ENCODE measurements around the gene CORO1C.

The CORO1C gene

DNA sequence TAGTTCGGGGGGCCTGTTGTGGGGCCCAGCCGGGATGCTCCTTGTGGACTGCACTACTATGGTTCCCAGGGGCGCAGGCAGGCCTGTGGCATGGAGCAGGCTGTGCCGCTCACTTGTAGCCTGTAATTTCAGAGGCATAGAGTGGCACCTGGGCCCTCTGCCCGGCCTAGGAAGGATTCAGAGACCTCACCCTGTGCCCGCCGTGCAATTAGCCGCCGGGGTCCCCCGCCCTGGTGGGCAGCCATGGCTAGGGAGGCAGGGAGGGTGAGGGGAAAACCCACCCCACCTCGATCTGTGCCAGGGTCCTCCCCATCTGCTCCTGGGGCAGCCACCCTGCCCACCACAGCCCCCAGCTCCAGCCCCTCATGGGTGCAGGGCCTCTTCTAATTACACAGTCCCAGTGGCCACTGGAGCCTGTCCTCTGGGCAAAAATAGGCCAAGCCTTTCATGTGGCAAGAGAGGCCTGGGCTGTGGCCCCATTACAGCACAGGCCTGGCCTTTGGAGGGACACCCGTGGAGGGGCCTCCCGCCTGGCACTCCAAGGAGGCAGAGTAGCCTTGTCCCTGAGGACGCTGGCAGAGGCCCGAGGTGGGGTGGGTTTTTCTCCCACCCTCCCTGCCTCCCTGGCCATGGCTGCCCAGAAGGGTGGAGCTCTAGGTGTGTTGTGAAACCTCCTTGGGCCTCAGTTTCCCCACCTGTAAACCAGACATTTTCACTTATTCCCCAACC lies 128.2 kb downstream of the CORO1C start:
- no peak overlapping the region for H3K4me3 ChIP-seq (replicated peaks; ENCODE audit: low read depth, low read length)
- TF ChIP-seq, protein P1, sequence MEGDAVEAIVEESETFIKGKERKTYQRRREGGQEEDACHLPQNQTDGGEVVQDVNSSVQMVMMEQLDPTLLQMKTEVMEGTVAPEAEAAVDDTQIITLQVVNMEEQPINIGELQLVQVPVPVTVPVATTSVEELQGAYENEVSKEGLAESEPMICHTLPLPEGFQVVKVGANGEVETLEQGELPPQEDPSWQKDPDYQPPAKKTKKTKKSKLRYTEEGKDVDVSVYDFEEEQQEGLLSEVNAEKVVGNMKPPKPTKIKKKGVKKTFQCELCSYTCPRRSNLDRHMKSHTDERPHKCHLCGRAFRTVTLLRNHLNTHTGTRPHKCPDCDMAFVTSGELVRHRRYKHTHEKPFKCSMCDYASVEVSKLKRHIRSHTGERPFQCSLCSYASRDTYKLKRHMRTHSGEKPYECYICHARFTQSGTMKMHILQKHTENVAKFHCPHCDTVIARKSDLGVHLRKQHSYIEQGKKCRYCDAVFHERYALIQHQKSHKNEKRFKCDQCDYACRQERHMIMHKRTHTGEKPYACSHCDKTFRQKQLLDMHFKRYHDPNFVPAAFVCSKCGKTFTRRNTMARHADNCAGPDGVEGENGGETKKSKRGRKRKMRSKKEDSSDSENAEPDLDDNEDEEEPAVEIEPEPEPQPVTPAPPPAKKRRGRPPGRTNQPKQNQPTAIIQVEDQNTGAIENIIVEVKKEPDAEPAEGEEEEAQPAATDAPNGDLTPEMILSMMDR (IDR thresholded peaks at IDR 0.05; ENCODE audit: insufficient read depth, low read length, poor library complexity, severe bottlenecking) = no peak
- no peaks in the 10 kb centered on the region for H3K27me3 ChIP-seq (replicated peaks; ENCODE audit: control insufficient read depth, insufficient read depth, low read length)
- no peaks in the 10 kb centered on the region for H3K36me3 ChIP-seq (ENCODE audit: control insufficient read depth, insufficient read depth, low read length)
- no peak for DNase-seq (ENCODE audit: extremely low read depth, insufficient read length)

DNA sequence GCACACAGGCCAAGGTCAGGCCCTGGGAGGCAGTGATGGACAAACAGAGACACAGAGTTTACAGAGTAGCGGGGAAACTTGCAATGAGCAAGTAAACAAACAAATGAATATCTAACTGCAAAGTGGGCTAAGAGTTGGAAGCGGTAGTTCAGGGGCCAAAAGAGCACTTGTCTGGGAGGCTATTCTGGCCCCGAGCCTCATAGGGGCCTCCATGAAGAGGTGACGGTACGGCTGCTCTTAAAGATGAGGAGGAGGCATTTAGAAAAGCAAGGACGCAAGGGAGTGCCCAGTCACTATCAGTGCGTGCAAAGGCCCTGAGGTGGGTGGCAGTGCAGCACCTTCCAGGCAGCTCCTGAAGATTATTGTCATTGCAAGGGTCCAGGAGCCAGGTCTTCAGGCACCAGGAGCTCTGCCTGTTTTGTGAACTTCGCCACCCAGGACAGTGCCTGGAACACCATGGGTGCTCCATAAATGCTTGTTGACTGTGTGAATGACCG lies 129.1 kb downstream of the CORO1C start:
- no peak overlapping the region for H3K4me3 ChIP-seq (replicated peaks; ENCODE audit: low read depth, low read length)
- no peaks in the 10 kb centered on the region for H3K36me3 ChIP-seq (ENCODE audit: control insufficient read depth, insufficient read depth, low read length)
- TF ChIP-seq, protein P1 (IDR thresholded peaks at IDR 0.05; ENCODE audit: insufficient read depth, low read length, poor library complexity, severe bottlenecking) = no peak
- no peak for DNase-seq (ENCODE audit: extremely low read depth, insufficient read length)
- no peaks in the 10 kb centered on the region for H3K27me3 ChIP-seq (replicated peaks; ENCODE audit: control insufficient read depth, insufficient read depth, low read length)

DNA sequence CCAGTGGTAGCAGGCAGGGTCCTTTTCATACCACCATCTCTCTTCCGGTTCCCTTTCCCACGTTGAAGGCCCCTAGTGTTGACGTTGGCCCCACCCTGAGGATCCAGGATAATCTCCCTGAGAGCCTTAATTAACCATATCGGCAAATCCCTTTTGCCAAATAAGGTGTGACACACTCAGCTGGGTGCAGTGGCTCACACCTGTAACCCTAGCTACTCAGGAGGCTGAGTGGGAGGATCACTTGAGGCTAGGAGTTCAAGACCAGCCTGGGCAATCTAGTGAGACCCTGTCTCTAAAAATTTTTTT lies 130.7 kb downstream of the CORO1C start:
- TF ChIP-seq, protein P1 (IDR thresholded peaks at IDR 0.05; ENCODE audit: insufficient read depth, low read length, poor library complexity, severe bottlenecking) = no peak
- DNase-seq (ENCODE audit: extremely low read depth, insufficient read length) = no peak
- Histone ChIP-seq H3K4me3 (replicated peaks; ENCODE audit: low read depth, low read length) (no peak overlapping the region), H3K27me3 (replicated peaks; ENCODE audit: control insufficient read depth, insufficient read depth, low read length) (no peaks in the 10 kb centered on the region), H3K36me3 (ENCODE audit: control insufficient read depth, insufficient read depth, low read length) (no peaks in the 10 kb centered on the region)

DNA sequence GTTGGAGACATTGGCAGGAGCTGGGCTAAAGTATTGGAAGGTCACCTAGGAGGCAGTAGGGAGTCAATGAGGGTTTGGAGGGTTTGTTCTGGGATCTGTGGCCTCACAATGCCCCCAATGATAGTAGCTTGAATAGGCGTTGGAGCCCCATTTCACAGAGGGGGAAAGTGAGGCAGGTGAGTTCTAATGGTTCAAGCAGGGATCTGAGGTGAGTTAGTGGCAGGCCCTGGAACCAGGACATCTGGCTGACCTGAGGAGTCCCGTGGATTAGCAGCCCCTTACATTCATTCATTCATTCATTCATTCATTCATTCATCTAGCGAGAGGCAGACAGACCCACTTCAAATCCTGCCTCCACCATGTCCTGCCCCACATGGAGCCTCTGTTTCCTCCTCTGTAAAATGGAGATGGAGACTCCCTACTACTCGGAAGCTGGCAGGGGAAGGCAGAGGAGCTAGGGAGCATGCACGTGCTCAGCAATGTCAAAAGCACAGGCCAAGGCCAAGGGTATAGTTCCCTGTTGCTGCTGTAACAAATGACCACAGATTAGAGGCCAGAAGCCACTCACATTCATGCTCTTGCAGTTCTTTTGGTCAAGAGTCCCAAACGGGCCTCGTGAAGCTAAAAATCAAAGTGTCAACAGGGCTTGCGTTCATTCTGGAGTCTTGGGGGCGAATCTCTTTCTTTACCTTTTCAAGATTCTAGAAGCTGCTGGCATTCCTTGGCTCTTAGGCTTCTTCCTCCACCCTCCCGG lies 131.2 kb downstream of the CORO1C start:
- Histone ChIP-seq H3K4me3 (replicated peaks; ENCODE audit: low read depth, low read length) (no peak overlapping the region), H3K27me3 (replicated peaks; ENCODE audit: control insufficient read depth, insufficient read depth, low read length) (no peaks in the 10 kb centered on the region), H3K36me3 (ENCODE audit: control insufficient read depth, insufficient read depth, low read length) (no peaks in the 10 kb centered on the region)
- TF ChIP-seq, protein P1 (IDR thresholded peaks at IDR 0.05; ENCODE audit: insufficient read depth, low read length, poor library complexity, severe bottlenecking) = no peak
- DNase-seq (ENCODE audit: extremely low read depth, insufficient read length) = no peak

DNA sequence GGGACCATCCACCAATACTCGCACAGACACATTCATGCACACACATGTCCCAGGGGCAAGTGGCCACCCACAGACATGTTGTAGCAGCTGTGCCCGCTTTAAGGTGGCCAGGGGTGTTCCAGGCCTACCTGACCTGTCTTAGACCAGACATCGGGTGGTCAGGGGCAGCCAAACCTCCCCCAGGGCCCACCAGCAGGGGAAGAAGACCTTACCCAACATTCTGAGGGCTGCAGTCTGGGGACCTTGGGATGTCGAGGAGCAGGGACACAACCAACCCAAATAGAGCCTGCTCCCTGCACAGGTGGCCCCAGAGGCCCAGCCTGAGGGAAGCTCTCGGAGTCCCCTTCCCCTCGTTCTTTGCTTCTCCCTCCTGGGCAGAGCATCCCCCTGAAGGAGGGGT lies 131.8 kb downstream of the CORO1C start:
- TF ChIP-seq, protein P1 (IDR thresholded peaks at IDR 0.05; ENCODE audit: insufficient read depth, low read length, poor library complexity, severe bottlenecking) = no peak
- no peak overlapping the region for H3K4me3 ChIP-seq (replicated peaks; ENCODE audit: low read depth, low read length)
- no peaks in the 10 kb centered on the region for H3K27me3 ChIP-seq (replicated peaks; ENCODE audit: control insufficient read depth, insufficient read depth, low read length)
- DNase-seq (ENCODE audit: extremely low read depth, insufficient read length) = no peak
- no peaks in the 10 kb centered on the region for H3K36me3 ChIP-seq (ENCODE audit: control insufficient read depth, insufficient read depth, low read length)
